ENCODE results near the gene KLC1.
"Not testable (repeated sequence)": the region's sequence is repeated elsewhere in the genome, so short reads cannot be mapped to it uniquely, and the experiment has no call there.

KLC1 gene

DNA sequence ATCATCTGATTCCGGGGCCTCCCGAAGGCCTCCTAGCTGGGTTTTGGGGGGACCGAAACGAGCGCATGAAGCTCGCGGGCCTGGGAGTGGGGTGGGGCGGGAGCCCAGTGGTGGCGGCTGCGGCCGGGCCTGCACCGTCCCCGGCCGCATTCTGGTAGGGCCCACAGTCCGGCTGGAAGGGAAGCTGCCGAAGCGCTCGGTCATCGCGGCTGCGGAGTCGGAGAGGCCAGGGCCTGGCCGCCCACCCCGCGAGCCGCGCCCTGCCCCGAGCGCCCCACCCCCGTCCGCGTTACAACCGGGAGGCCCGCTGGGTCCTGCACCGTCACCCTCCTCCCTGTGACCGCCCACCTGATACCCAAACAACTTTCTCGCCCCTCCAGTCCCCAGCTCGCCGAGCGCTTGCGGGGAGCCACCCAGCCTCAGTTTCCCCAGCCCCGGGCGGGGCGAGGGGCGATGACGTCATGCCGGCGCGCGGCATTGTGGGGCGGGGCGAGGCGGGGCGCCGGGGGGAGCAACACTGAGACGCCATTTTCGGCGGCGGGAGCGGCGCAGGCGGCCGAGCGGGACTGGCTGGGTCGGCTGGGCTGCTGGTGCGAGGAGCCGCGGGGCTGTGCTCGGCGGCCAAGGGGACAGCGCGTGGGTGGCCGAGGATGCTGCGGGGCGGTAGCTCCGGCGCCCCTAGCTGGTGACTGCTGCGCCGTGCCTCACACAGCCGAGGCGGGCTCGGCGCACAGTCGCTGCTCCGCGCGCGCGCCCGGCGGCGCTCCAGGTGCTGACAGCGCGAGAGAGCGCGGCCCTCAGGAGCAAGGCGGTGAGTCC, at the start of gene KLC1:
TSS of gene KLC1 (plus strand) at position 528 of the 819 bp plus-strand sequence. CDS start 25,354 bp downstream, outside the sequence.
- DNase-seq, result peak; percentile 55

DNA sequence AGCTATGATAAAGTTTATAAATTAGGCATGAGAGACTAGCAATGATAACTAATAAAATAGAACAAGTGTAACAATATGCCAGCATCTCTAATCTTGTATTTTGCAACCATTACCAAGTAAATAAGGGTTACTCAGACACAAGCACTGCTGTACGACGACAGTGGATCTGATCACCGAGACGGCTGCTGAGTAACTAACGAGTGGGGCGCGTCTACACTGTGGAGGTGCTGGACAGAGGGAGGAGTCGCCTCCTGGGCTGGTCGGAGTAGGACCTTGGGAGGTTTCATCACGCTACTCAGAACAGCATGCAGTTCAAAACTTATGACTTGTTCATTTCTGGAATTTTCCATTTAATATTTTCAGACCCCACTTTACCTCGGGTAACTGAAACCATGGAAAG, 47.8 kb upstream of the KLC1 start:
- no peak for DNase-seq

DNA sequence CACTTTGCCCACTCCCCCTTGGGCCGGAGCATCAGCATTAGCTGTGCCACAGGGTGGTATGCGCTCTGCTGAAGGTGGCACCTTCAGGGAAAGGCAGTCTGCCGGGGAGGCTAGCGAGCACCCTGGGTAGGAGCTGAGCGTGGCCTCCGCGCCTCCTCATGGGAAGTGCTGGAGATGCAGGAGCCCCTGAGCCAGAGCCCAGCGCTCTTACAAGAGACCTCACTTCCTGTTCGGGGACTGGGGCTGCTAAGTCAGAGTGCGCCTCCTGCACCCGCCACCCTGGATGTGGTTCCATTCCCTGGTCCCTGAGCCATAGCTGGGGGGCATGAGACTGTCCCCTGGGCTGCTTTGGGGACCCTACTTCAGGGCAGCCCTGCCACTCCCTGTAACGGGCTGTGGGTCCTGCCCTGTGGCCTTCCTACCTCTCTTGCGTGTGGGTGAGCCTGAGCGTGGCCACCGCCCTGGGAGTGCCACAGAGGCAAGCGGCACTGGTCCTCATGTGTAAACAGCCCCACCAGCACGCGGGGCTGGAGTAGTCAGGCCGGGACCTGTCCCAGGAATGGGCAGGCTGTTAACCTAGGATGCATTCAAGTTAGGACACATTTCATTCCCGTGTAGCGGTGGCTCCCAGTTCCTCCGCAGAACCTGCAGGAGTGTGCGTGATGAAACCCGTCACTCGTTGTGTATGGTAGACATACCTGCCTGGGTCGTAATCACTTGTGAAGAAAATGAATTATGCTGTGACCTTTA, 46.9 kb upstream of the KLC1 start:
- DNase-seq, result no peak

GRCh38 chr14:103584326-103584915, 44.6 kb upstream of the KLC1 start:
- DNase-seq, result no peak

DNA sequence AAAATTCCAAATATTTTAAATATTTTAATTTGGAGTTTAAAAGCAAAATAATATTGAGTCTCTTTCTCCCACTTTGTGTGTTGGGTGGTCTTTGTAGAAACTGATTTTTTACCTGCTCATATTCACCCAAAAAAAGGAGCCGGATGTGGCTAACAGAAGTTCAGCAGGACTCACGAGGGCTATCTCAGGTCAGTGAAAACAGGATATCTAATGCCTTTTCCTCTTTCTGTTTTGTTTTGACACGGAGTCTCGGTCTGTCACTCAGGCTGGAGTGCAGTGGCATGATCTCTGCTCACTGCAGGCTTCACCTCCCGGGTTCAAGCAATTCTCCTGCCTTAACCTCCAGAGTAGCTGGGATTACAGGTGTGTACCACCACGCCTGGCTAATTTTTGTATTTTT, 35.4 kb upstream of the KLC1 start:
- no peak for DNase-seq

- DNase-seq, result no peak
These were observed 34.7 kb upstream of the KLC1 start for GRCh38 chr14:103594265-103594664.

- DNase-seq, result no peak
These were observed 31.2 kb upstream of the KLC1 start for GRCh38 chr14:103597623-103598377.

GRCh38 chr14:103600503-103600902, 28.5 kb upstream of the KLC1 start:
- no peak for DNase-seq

- no peak for DNase-seq
These were observed 24.4 kb upstream of the KLC1 start for GRCh38 chr14:103604620-103605019.

DNA sequence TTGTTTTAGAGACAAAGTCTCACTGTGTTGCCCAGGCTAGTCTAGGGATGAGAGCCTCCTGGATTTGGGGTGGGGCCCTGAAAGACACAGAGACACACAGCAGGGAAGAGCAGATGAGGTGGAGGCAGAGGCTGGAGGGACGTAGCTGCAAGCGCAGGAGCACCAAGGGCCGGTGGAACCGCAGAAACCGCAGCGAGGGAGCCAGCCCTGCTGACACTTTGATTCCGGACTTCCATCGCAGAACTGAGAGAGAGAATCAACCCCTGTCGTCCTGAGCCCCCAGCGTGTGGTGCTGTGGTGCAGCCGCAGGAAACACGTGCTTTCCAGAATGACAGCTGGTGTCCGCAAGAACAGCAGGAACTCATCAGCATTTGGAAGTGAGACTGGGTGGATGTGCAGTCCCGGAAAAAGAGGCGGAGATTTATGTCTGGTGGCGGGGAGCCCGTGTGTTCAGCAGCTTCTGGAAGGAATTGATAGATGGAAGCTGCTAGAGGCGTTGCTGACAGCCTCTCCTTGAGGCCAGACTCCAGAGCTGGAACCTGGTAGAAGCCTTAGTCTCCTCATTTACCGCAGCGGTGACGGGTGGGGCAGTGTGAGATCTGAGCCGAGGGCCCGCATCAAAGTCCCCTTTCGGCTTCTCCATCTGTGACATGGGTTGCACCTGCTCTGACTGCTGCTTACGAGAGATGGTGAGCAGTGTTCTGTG, 21.9 kb upstream of the KLC1 start:
- peak; percentile 92 for DNase-seq

GRCh38 chr14:103607822-103608221, 21.2 kb upstream of the KLC1 start:
- DNase-seq, result no peak

DNA sequence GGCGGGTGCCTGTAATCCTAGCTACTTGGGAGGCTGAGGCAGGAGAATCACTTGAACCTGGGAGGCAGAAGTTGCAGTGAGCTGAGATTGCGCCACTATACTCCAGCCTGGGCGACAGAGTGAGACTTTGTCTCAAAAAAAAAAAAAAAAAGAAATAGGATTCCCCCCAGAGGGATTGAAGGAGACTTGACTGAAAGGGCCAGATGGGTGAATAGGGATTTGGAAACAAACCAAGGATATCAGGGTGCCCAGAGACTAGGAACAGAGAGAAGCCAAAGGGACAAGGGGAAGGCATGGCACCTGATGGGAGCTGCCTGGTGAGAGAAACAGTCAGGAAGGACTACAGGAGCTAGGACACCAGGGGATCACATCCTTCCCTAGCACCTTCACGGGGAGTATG, 19.9 kb upstream of the KLC1 start:
- DNase-seq, result not testable (repeated sequence)

DNA sequence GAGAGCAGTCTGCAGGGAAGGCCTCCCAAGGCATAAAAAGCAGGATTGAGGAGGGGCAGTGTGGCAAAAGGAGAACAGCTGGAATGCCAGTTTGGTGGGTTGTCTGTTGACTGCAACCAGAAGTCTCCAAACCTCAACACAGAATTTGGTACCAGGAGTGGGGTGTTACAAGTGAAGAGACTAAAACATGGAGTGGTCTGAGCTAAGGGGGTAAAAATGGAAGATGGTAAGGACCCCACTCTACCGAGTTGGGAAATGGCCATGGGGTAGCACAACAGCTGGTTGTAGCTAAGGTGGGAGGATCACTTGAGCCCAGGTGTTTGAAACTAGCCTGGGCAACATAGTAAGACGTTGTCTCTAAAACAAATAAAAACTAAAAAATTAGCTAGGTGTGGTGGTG, 17.8 kb upstream of the KLC1 start:
- no peak for DNase-seq

DNA sequence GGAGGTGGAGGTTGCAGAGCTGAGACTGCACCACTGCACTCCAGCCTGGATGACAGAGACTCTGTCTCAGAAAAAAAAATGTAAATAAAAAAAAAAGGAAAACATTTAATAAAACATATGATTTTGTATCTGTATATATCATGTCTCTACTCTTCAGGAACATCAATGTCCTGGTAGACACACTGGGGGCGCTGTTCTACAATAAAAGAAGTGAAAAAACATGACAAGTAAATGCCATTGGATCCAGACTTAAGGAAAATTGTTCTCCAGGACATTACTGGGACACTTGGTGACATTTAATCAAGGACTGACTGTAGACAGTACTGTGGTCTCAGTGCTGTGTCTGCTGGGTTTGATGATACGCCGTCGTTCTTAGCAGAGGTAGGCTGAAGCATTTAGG, 15.5 kb upstream of the KLC1 start:
- DNase-seq, result no peak

- DNase-seq, result no peak
These were observed 12.2 kb upstream of the KLC1 start for GRCh38 chr14:103616635-103617300.

- DNase-seq, result no peak
These were observed 10.0 kb upstream of the KLC1 start for GRCh38 chr14:103619057-103619456.

- no peak for DNase-seq
These were observed 7.2 kb upstream of the KLC1 start for GRCh38 chr14:103621860-103622259.

GRCh38 chr14:103623308-103623707, 5.7 kb upstream of the KLC1 start:
- DNase-seq, result no peak

GRCh38 chr14:103623883-103624482, 5.0 kb upstream of the KLC1 start:
- DNase-seq, result no peak

DNA sequence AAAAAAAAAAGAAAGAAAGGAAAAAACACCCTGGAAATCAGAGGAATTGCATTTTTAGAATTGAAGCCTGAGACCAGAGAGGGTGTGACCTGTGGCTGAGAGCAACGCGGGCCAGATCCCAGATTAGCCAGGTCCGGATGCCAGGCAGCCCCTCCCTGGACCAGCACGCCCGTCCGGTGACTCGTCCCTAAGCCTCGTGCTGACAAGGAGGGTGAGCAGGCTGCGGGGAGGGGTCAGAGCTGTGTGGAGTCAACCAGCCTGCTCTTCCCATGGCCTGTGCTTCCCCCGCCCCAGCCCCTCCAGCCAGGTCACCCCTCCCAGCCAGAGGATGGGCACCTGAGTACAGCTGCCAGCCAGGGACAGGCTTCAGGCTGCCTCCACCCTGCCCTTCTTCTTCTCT, 4.2 kb upstream of the KLC1 start:
- DNase-seq, result no peak

DNA sequence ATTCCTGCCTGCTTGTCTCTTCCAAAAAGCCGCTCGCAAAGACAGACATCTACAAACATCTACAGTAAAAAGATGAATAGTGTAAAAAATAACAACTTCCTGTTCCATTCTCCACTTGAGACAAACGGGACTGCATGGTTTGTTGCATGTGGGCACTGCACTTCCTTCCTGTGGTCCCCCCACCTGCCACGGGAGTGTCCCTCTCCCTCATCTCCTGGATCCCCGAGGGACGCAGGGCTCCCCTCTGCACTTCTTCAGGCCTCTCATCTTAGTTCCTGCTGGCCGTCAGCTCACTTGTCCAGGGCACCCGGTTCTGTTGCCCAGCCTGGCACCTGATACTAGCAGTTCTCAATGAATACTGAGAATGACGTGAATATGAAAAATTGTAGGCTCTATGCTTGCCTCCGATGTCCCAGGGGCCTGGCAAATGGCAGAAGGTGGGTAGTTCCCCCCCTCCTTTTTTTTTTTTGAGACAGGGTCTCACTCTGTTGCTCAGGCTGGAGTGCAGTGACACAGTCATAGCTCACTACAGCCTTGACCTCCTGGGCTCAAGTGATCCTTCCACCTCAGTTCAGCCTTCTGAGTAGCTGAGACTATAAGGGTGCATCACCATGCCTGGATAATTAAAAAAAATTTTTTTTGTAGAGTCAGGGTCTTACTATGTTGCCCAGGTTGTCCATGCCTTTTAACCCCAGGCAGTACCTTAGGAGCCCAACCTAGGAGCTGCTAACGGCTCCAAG, 3.5 kb upstream of the KLC1 start:
- no peak for DNase-seq
